GM19438 (cell line): ENCODE results near the gene SNX27.
"Not testable (repeated sequence)": the region's sequence is repeated elsewhere in the genome, so short reads cannot be mapped to it uniquely, and the experiment has no call there.

Experiments used
- ATAC-seq: cut with Tn5 transposase; IDR thresholded peaks from one replicate; pipeline ENCODE4 v1.9.1; 2021; ENCODE audit warnings: low read depth; ENCODE audit not compliant: unreplicated experiment

SNX27 gene

GRCh38 chr1:151635479-151636072, 23.7 kb downstream of the SNX27 start:
- no peak for ATAC-seq

GRCh38 chr1:151638074-151638775, 26.4 kb downstream of the SNX27 start:
- no peak for ATAC-seq

GRCh38 chr1:151638812-151639211, 27.0 kb downstream of the SNX27 start:
- ATAC-seq = no peak

- ATAC-seq = no peak
Observed at GRCh38 chr1:151639466-151639865, 27.6 kb downstream of the SNX27 start.

- no peak for ATAC-seq
Observed at GRCh38 chr1:151641229-151641628, 29.4 kb downstream of the SNX27 start.

- ATAC-seq = not testable (repeated sequence)
Observed at GRCh38 chr1:151643085-151643484, 31.2 kb downstream of the SNX27 start.

GRCh38 chr1:151644001-151644400, 32.2 kb downstream of the SNX27 start:
- ATAC-seq = no peak

GRCh38 chr1:151653397-151653796, 41.5 kb downstream of the SNX27 start:
- ATAC-seq = no peak

GRCh38 chr1:151655371-151655770, 43.5 kb downstream of the SNX27 start:
- no peak for ATAC-seq

GRCh38 chr1:151661751-151662150, 49.9 kb downstream of the SNX27 start:
- no peak for ATAC-seq

GRCh38 chr1:151668090-151668489, 56.2 kb downstream of the SNX27 start:
- no peak for ATAC-seq

- ATAC-seq = not testable (repeated sequence)
Observed at GRCh38 chr1:151670036-151670675, 58.3 kb downstream of the SNX27 start.

- ATAC-seq = no peak
Observed at GRCh38 chr1:151673407-151673806, 61.6 kb downstream of the SNX27 start.

GRCh38 chr1:151680391-151680790, 68.5 kb downstream of the SNX27 start:
- ATAC-seq = no peak

GRCh38 chr1:151680826-151681225, 69.0 kb downstream of the SNX27 start:
- no peak for ATAC-seq

- no peak for ATAC-seq
Observed at GRCh38 chr1:151681923-151682322, 70.1 kb downstream of the SNX27 start.

GRCh38 chr1:151682901-151683300, 71.1 kb downstream of the SNX27 start:
- not testable (repeated sequence) for ATAC-seq

GRCh38 chr1:151684128-151684527, 72.3 kb downstream of the SNX27 start:
- ATAC-seq = no peak

GRCh38 chr1:151686561-151686960, 74.7 kb downstream of the SNX27 start:
- ATAC-seq = no peak

- ATAC-seq = no peak
Observed at GRCh38 chr1:151689494-151689893, 77.6 kb downstream of the SNX27 start.

- no peak for ATAC-seq
Observed at GRCh38 chr1:151692226-151692625, 80.4 kb downstream of the SNX27 start.
